Measurements from ENCODE around the gene PKIG. TPM values are rescaled to one million over a fixed set of nuclear protein-coding genes. Genes with fewer than 3 reads are reported as not detected.

Gene PKIG
- total RNA-seq, 1 experiment from 2014 or later, result 27.0 TPM

DNA sequence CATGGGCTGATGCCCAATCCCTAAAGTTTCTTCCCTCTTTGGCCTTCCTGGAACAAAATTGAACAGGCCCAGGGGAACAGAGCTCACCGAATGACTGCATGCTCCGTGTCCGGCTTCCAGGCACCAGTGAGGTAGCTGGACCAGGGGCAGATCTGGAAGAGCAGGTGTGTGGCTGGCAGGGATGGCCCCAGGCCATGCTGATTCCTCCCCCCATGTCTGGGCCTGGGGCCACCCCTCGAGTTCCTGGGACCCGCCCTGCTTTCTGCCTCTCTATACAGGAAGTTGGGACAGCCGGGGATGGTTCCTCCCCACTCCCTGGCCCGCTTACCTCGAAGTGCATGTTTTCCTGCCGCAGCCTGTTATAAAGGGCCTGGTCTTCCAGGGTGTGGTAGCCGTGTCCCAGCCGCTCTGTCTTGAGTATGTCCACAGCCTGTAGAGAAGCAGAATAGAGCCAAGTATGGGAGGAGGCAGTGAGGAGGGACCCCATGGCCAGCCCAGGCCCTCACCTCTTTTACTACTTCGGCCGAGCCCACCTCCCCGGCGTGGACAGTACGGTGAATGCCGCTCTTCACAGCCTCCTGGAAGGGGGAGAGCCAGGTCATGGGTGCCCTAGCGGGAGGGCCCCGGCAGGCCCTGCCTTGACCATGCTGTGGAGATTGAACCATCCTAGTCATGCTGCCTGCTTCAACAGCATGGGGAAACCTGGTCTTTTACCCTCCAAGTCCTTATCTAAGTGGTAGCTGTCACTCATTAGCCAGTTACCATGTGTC, 40.3 kb downstream of the PKIG start:
- Histone ChIP-seq H2BK12ac (ENCODE audit: insufficient read length, low read depth, low read length) (no peak overlapping the region), H4K5ac (ENCODE audit: insufficient read length, low read depth, low read length) (no peak overlapping the region), H4K8ac (replicated peaks; ENCODE audit: insufficient read length, low read depth, low read length) (no peak overlapping the region), H2BK20ac (ENCODE audit: low read depth, low read length, poor library complexity, severe bottlenecking) (no peak overlapping the region), H3K27me3 (ENCODE audit: insufficient read depth, low read length) (peaks cover 6% of the 10 kb centered on the region; the same call in 1 of the 2 replicates), H2BK120ac (ENCODE audit: low read depth, low read length, poor library complexity, severe bottlenecking) (no peak overlapping the region), H3K4me2 (ENCODE audit: insufficient read depth, insufficient read length, low read length) (no peak overlapping the region), H2AK5ac (ENCODE audit: insufficient read length, low read length) (no peak overlapping the region), H3K4me1 (ENCODE audit: insufficient read depth, low read length) (no peaks in the 10 kb centered on the region), H3K79me1 (ENCODE audit: insufficient read depth, low read depth, low read length, poor library complexity, severe bottlenecking) (no peaks in the 10 kb centered on the region), H3K79me2 (ENCODE audit: insufficient read depth, low read length) (no peaks in the 10 kb centered on the region), H3K23me2 (ENCODE audit: insufficient read length, low read depth, low read length, poor library complexity, severe bottlenecking) (no peaks in the 10 kb centered on the region), H2BK5ac (ENCODE audit: insufficient read length, low read length) (no peak overlapping the region), H3K4ac (ENCODE audit: low read depth, low read length) (no peak overlapping the region), H3K27ac (ENCODE audit: insufficient read length, low read depth, low read length) (no peak overlapping the region), H2AFZ (ENCODE audit: low read length) (no peak overlapping the region), H2BK15ac (ENCODE audit: low read depth, low read length) (no peak overlapping the region), H3K9me3 (ENCODE audit: control insufficient read depth, low read depth, low read length) (no peaks in the 10 kb centered on the region), H3T11ph (ENCODE audit: low read length) (no peak overlapping the region), H3K23ac (ENCODE audit: insufficient read length, low read depth, low read length) (no peak overlapping the region), H3K18ac (ENCODE audit: insufficient read length, low read depth, low read length) (no peak overlapping the region), H3K14ac (ENCODE audit: insufficient read depth, low read length) (no peak overlapping the region), H3K9ac (ENCODE audit: extremely low read depth, insufficient read length, low read length) (no peak overlapping the region), H4K91ac (ENCODE audit: insufficient read length, low read depth, low read length) (no peak overlapping the region), H3K56ac (ENCODE audit: insufficient read length, low read depth, low read length) (no peak overlapping the region), H4K20me1 (ENCODE audit: control insufficient read depth, insufficient read depth, insufficient read length) (no peaks in the 10 kb centered on the region)
- no peak for DNase-seq
- Mint-ChIP-seq H3K4me3 (no peak overlapping the region), H3K27ac (peak overlapping the region in 1 of 3 experiments; percentile 31; a peak in 1 of 7 replicates), H3K9me3 (no peaks in the 10 kb centered on the region), H3K4me1 (peaks cover 9 to 12% of the 10 kb centered on the region in 2 experiments), H3K27me3 (ENCODE audit: low read depth) (peaks cover 57% of the 10 kb centered on the region), H3K36me3 (ENCODE audit: insufficient read depth in 1 of 3, low read depth in 3 of 3) (peaks cover 34 to 58% (median 47%) of the 10 kb centered on the region in 3 experiments)
- TF ChIP-seq CTCF (conservative IDR thresholded peaks at IDR 0.05), result no peak
- no CpG with 5 or more reads among the region's 19 CpGs for WGBS (ENCODE audit: extremely low coverage, insufficient read length, low lambda C conversion rate)
